ENCODE measurements around the gene PPM1J. TPM values are rescaled to one million over a fixed set of nuclear protein-coding genes. Genes with fewer than 3 reads are reported as not detected.
A peak's percentile ranks its signal among the peaks of the same experiment; 100 is the strongest.

Gene PPM1J
- total and polyA plus RNA-seq, 9 of the 15 experiments (the other 6 are each of a cell fraction or from before 2014, with no cell fraction given): 0.25 to 10.5 (median 4.2) TPM

GRCh38 chr1:112700290-112701226 lies 14.6 kb downstream of the PPM1J start (continued):
- peak; percentile 33 for TF ChIP-seq REST (IDR thresholded peaks at IDR 0.05; ENCODE audit: borderline replicate concordance)
- TF ChIP-seq REST (CRISPR knock-in tag; IDR thresholded peaks at IDR 0.05; ENCODE audit: low read depth): no peak
- peak; percentile 71 for TF ChIP-seq ZNF584 (CRISPR knock-in tag; IDR thresholded peaks at IDR 0.05; ENCODE audit: low read depth)
- TF ChIP-seq ZMIZ1 (IDR thresholded peaks at IDR 0.05; ENCODE audit: low read depth in 2 of 2, low read length in 2 of 2): peak in 1 of 2 experiments; percentile 75; a peak in 2 of 4 replicates
- no peak for TF ChIP-seq HNRNPLL (IDR thresholded peaks at IDR 0.05; ENCODE audit: low read depth, low read length, poor library complexity, severe bottlenecking)
- no peak for TF ChIP-seq CLOCK (CRISPR knock-in tag; IDR thresholded peaks at IDR 0.05; ENCODE audit: borderline replicate concordance)
- TF ChIP-seq ELK1 (CRISPR knock-in tag; IDR thresholded peaks at IDR 0.05): no peak
- 0 out of 2 replicates have a peak, but pooled peaks have one; percentile 10 for TF ChIP-seq NR4A1 (CRISPR knock-in tag; IDR thresholded peaks at IDR 0.05)
- TF ChIP-seq NR4A1 (tag; IDR thresholded peaks at IDR 0.05): peak; percentile 40
